ENCODE measurements around the gene RRBP1.

GRCh38 chr20:17664025-17664633 is 17.9 kb downstream of the RRBP1 start:
- TF ChIP-seq CTCF (IDR thresholded peaks at IDR 0.05; ENCODE audit: low read depth, low read length, missing input control) (no peak), SP1 (IDR thresholded peaks at IDR 0.05) (no peak), ATF3 (IDR thresholded peaks at IDR 0.05) (no peak), YY1 (IDR thresholded peaks at IDR 0.05) (no peak), ZBTB33 (IDR thresholded peaks at IDR 0.05) (no peak), RXRA (IDR thresholded peaks at IDR 0.05) (no peak), GABPA (IDR thresholded peaks at IDR 0.05 in 1 of 2, conservative IDR thresholded peaks at IDR 0.05 in 1 of 2) (no peak), JUND (IDR thresholded peaks at IDR 0.05) (no peak), TAF1 (conservative IDR thresholded peaks at IDR 0.05) (no peak), EGR1 (IDR thresholded peaks at IDR 0.05; ENCODE audit: low read depth in 2 of 2) (no peak)
